Caco-2 (cell line): Measurements from ENCODE around the gene SLC9A1. TPM values are rescaled to one million over a fixed set of nuclear protein-coding genes. Genes with fewer than 3 reads are reported as not detected.

ENCODE experiments used
- BruUV-seq: library from RNA; stranded (reverse); fragments of 400-500 nt; replicated peaks from 2 replicates; lab custom pipeline; 2021; lab: Mats Ljungman, UMichigan
- CTCF ChIA-PET: fragments of 300-600 bp; sonication (Branson Sonifier 250); formaldehyde crosslinking; loops from one replicate; lab custom pipeline; 2022; ENCODE audit warnings: antibody characterized with exemption; lab: Charles Lee
- POLR2A ChIA-PET: fragments of 300-600 bp; sonication (Branson Sonifier 250); formaldehyde crosslinking; loops from one replicate; lab custom pipeline; 2022; ENCODE audit warnings: antibody characterized with exemption; lab: Charles Lee
- DNase-seq, 2 experiments: peaks; one replicate each; pipeline versions ENCODE4 v3.0.0 to v3.0.0-alpha.2; 2020 to 2022
- H3K27me3 ChIP-seq: replicated peaks from 2 replicates; pipeline ENCODE4 v1.6.0; 2011; ENCODE audit warnings: low read length; ENCODE audit not compliant: control insufficient read depth, insufficient read depth
- H3K36me3 ChIP-seq: 2 replicates; pipeline ENCODE4 v1.5.1; 2011; ENCODE audit warnings: low read length; ENCODE audit not compliant: control insufficient read depth, insufficient read depth
- H3K4me1 ChIP-seq: fragments of 250-450 bp; sonication (Bioruptor Pico); 2 replicates; pipeline ENCODE4 v1.5.1; 2020; ENCODE audit warnings: mild to moderate bottlenecking
- H3K4me3 ChIP-seq: 2 replicates; pipeline ENCODE4 v1.5.1; 2011; ENCODE audit warnings: low read depth, mild to moderate bottlenecking, control low read depth, low read length
- H3K9me3 ChIP-seq: fragments of 250-450 bp; sonication (Bioruptor Pico); 2 replicates; pipeline ENCODE4 v1.5.1; 2020; ENCODE audit warnings: mild to moderate bottlenecking, moderate library complexity
- H3K27ac Mint-ChIP-seq: one replicate; pipeline ENCODE4 v1.8.0; 2022; ENCODE audit warnings: mixed read lengths; ENCODE audit not compliant: unreplicated experiment
- H3K27me3 Mint-ChIP-seq: one replicate; pipeline ENCODE4 v1.8.0; 2022; ENCODE audit warnings: mixed read lengths; ENCODE audit not compliant: insufficient read depth, unreplicated experiment
- H3K36me3 Mint-ChIP-seq: one replicate; pipeline ENCODE4 v1.8.0; 2022; ENCODE audit warnings: mild to moderate bottlenecking, mixed read lengths; ENCODE audit not compliant: insufficient read depth, unreplicated experiment
- H3K4me1 Mint-ChIP-seq: one replicate; pipeline ENCODE4 v1.8.0; 2022; ENCODE audit warnings: low read depth, mixed read lengths; ENCODE audit not compliant: unreplicated experiment
- H3K4me3 Mint-ChIP-seq: one replicate; pipeline ENCODE4 v1.8.0; 2022; ENCODE audit warnings: mild to moderate bottlenecking, moderate library complexity, mixed read lengths; ENCODE audit not compliant: unreplicated experiment
- H3K9me3 Mint-ChIP-seq: one replicate; pipeline ENCODE4 v1.8.0; 2022; ENCODE audit warnings: mixed read lengths; ENCODE audit not compliant: unreplicated experiment
- CTCF ChIP-seq, 2 experiments: fragments of 200-600 bp in 1 of 2; IDR thresholded peaks; 1 replicate in 1 of 2; 2 replicates in 1 of 2; pipeline versions ENCODE4 v1.5.1 to v1.8.0; 2011 to 2022; ENCODE audit warnings: antibody characterized with exemption in 1 of 2, control low read depth in 1 of 2, inconsistent platforms in 1 of 2, low read depth in 1 of 2, low read length in 1 of 2, mild to moderate bottlenecking in 1 of 2, moderate library complexity in 1 of 2; ENCODE audit not compliant: insufficient read depth in 1 of 2, severe bottlenecking in 1 of 2, unreplicated experiment in 1 of 2
- intact Hi-C: fragments of 100-400 bp; cut with micrococcal nuclease; formaldehyde crosslinking; loops from one replicate; pipeline ENCODE4 v1.10.0; 2022; ENCODE audit not compliant: unreplicated experiment
- total RNA-seq: library from RNA; stranded (reverse); gene quantifications from 2 replicates; pipeline ENCODE4 v1.2.3, GENCODE V29; 2022

SLC9A1 gene
- total RNA-seq, 1 experiment from 2014 or later: 28.9 TPM

GRCh38 chr1:27122652-27123051, 32.3 kb downstream of the SLC9A1 start:
- Histone ChIP-seq H3K36me3 (no peaks in the 10 kb centered on the region), H3K9me3 (no peaks in the 10 kb centered on the region), H3K27me3 (no peaks in the 10 kb centered on the region), H3K4me3 (no peak overlapping the region), H3K4me1 (no peaks in the 10 kb centered on the region)
- H3K9me3 Mint-ChIP-seq: no peaks in the 10 kb centered on the region
- DNase-seq: peak in 1 of 2 experiments; percentile 39
- peaks cover 10% of the 10 kb centered on the region for H3K36me3 Mint-ChIP-seq
- intact Hi-C loops: no loop called here
- no peak for TF ChIP-seq CTCF (IDR thresholded peaks at IDR 0.05; ENCODE audit: insufficient read depth in 1 of 2, low read depth in 1 of 2, low read length in 1 of 2, severe bottlenecking in 1 of 2, unreplicated experiment in 1 of 2)
- BruUV-seq: no TSS peak
- CTCF ChIA-PET: interaction anchor here (0.5 to 1.0 kb wide), 3 partner anchors 18 to 335 kb away, joined by 3 to 8 read pairs (median 5); no protein-coding TSS in a partner anchor
- H3K27ac Mint-ChIP-seq: no peak overlapping the region
- POLR2A ChIA-PET: no interaction called here
- H3K27me3 Mint-ChIP-seq: no peaks in the 10 kb centered on the region
- H3K4me3 Mint-ChIP-seq: no peak overlapping the region
- no peaks in the 10 kb centered on the region for H3K4me1 Mint-ChIP-seq

- no peak overlapping the region for H3K27ac Mint-ChIP-seq
Observed at GRCh38 chr1:27120854-27121253, 34.1 kb downstream of the SLC9A1 start.

GRCh38 chr1:27118440-27118689, 36.6 kb downstream of the SLC9A1 start:
- Histone ChIP-seq H3K27me3 (no peaks in the 10 kb centered on the region), H3K4me3 (no peak overlapping the region), H3K4me1 (peaks cover 3% of the 10 kb centered on the region; the same call in 1 of the 2 replicates), H3K9me3 (no peaks in the 10 kb centered on the region), H3K36me3 (no peaks in the 10 kb centered on the region)
- intact Hi-C loops: no loop called here
- H3K4me3 Mint-ChIP-seq: no peak overlapping the region
- no peaks in the 10 kb centered on the region for H3K4me1 Mint-ChIP-seq
- ChIA-PET POLR2A (no interaction called here), CTCF (no interaction called here)
- no peaks in the 10 kb centered on the region for H3K27me3 Mint-ChIP-seq
- TF ChIP-seq CTCF (IDR thresholded peaks at IDR 0.05; ENCODE audit: insufficient read depth in 1 of 2, low read depth in 1 of 2, low read length in 1 of 2, severe bottlenecking in 1 of 2, unreplicated experiment in 1 of 2): no peak
- H3K9me3 Mint-ChIP-seq: no peaks in the 10 kb centered on the region
- no peak for DNase-seq
- H3K36me3 Mint-ChIP-seq: peaks cover 6% of the 10 kb centered on the region
- BruUV-seq: no TSS peak
- no peak overlapping the region for H3K27ac Mint-ChIP-seq

More at GRCh38 chr1:27120854-27121253, 34.1 kb downstream of the SLC9A1 start:
- H3K36me3 ChIP-seq: no peaks in the 10 kb centered on the region
- Mint-ChIP-seq H3K4me1 (no peaks in the 10 kb centered on the region), H3K27me3 (no peaks in the 10 kb centered on the region), H3K9me3 (no peaks in the 10 kb centered on the region), H3K36me3 (peaks cover 11% of the 10 kb centered on the region), H3K4me3 (no peak overlapping the region)
- no peak overlapping the region for H3K4me3 ChIP-seq
- CTCF ChIA-PET: no interaction called here
- no peak for DNase-seq
- BruUV-seq: no TSS peak
- POLR2A ChIA-PET: no interaction called here
- H3K9me3 ChIP-seq: no peaks in the 10 kb centered on the region
- H3K4me1 ChIP-seq: peaks cover 2% of the 10 kb centered on the region; the same call in 1 of the 2 replicates
- no peak for TF ChIP-seq CTCF (IDR thresholded peaks at IDR 0.05; ENCODE audit: insufficient read depth in 1 of 2, low read depth in 1 of 2, low read length in 1 of 2, severe bottlenecking in 1 of 2, unreplicated experiment in 1 of 2)
- no peaks in the 10 kb centered on the region for H3K27me3 ChIP-seq
- intact Hi-C loops: no loop called here
